DOHH2 (cell line): ENCODE data around the gene GALNT2.

Source experiments
- H3F3A ChIP-seq: fragments of 200-600 bp; sonication (generic), shearing (Covaris generic); 2 replicates; pipeline ENCODE4 v1.6.0; 2016; ENCODE audit warnings: antibody characterized with exemption, mild to moderate bottlenecking; ENCODE audit not compliant: control insufficient read depth, insufficient read depth
- H3K27ac ChIP-seq: fragments of 200-600 bp; sonication (generic); 2 replicates; pipeline ENCODE4 v1.5.1; 2014; ENCODE audit warnings: low read depth, mild to moderate bottlenecking, low read length, moderate library complexity
- H3K27me3 ChIP-seq: fragments of 200-600 bp; sonication (generic); 2 replicates; pipeline ENCODE4 v1.6.1; 2014; ENCODE audit warnings: mild to moderate bottlenecking, low read length, mixed read lengths; ENCODE audit not compliant: control insufficient read depth
- H3K36me3 ChIP-seq: fragments of 200-600 bp; sonication (generic); 2 replicates; pipeline ENCODE4 v1.6.1; 2014; ENCODE audit warnings: mild to moderate bottlenecking, low read length, moderate library complexity, mixed read lengths; ENCODE audit not compliant: control insufficient read depth
- H3K4me1 ChIP-seq: fragments of 200-600 bp; sonication (generic); 2 replicates; pipeline ENCODE4 v1.6.1; 2014; ENCODE audit warnings: mild to moderate bottlenecking, low read length, mixed read lengths; ENCODE audit not compliant: control insufficient read depth
- H3K4me2 ChIP-seq: fragments of 200-600 bp; sonication (generic); 2 replicates; pipeline ENCODE4 v1.6.0; 2014; ENCODE audit warnings: mild to moderate bottlenecking, low read length, moderate library complexity
- H3K4me3 ChIP-seq: fragments of 200-600 bp; sonication (generic); 2 replicates; pipeline ENCODE4 v1.5.1; 2014; ENCODE audit warnings: mild to moderate bottlenecking, low read length, mixed read lengths
- H3K79me2 ChIP-seq: fragments of 200-600 bp; sonication (generic); 2 replicates; pipeline ENCODE4 v1.6.1; 2014; ENCODE audit warnings: mild to moderate bottlenecking, low read length, mixed read lengths; ENCODE audit not compliant: control insufficient read depth
- H3K9me2 ChIP-seq: fragments of 200-600 bp; sonication (generic); replicated peaks from 2 replicates; pipeline ENCODE4 v1.6.1; 2014; ENCODE audit warnings: mild to moderate bottlenecking, low read length, mixed read lengths; ENCODE audit not compliant: control insufficient read depth
- H3K9me3 ChIP-seq: fragments of 200-600 bp; sonication (generic); 2 replicates; pipeline ENCODE4 v1.6.1; 2014; ENCODE audit warnings: antibody characterized with exemption, low read length, mixed read lengths; ENCODE audit not compliant: control insufficient read depth, insufficient read depth
- H4K20me1 ChIP-seq: fragments of 200-600 bp; sonication (generic); 2 replicates; pipeline ENCODE4 v1.6.0; 2014; ENCODE audit warnings: low read depth, mild to moderate bottlenecking, antibody characterized with exemption, low read length, moderate library complexity; ENCODE audit not compliant: control insufficient read depth, insufficient read depth
- CTCF ChIP-seq: fragments of 200-600 bp; sonication (generic); IDR thresholded peaks from one replicate; pipeline ENCODE4 v1.5.1; 2014; ENCODE audit warnings: antibody characterized with exemption, mild to moderate bottlenecking, low read depth, low read length; ENCODE audit not compliant: poor library complexity, severe bottlenecking
- EZH2phosphoT487 ChIP-seq: fragments of 200-600 bp; sonication (generic); IDR thresholded peaks from 2 replicates; pipeline ENCODE4 v1.6.1; 2017; ENCODE audit warnings: borderline replicate concordance, mild to moderate bottlenecking, antibody characterized with exemption, low read length, moderate library complexity, mixed read lengths

The GALNT2 gene

GRCh38 chr1:230143534-230143933, 76.5 kb downstream of the GALNT2 start:
- Histone ChIP-seq H3K9me3 (no peaks in the 10 kb centered on the region), H3K4me2 (no peak overlapping the region), H3K27ac (no peak overlapping the region), H3F3A (peaks cover 7% of the 10 kb centered on the region), H4K20me1 (no peaks in the 10 kb centered on the region), H3K9me2 (no peaks in the 10 kb centered on the region), H3K4me3 (no peak overlapping the region), H3K79me2 (peaks cover 85% of the 10 kb centered on the region), H3K27me3 (no peaks in the 10 kb centered on the region), H3K4me1 (peaks cover 61% of the 10 kb centered on the region), H3K36me3 (no peaks in the 10 kb centered on the region)
- no peak for TF ChIP-seq CTCF

GRCh38 chr1:230144010-230144614, 77.1 kb downstream of the GALNT2 start:
- Histone ChIP-seq H3K27me3 (no peaks in the 10 kb centered on the region), H3K9me2 (no peaks in the 10 kb centered on the region), H3K4me3 (no peak overlapping the region), H3K79me2 (peaks cover 91% of the 10 kb centered on the region), H3K36me3 (no peaks in the 10 kb centered on the region), H3K4me1 (peaks cover 66% of the 10 kb centered on the region), H4K20me1 (no peaks in the 10 kb centered on the region), H3K4me2 (no peak overlapping the region), H3F3A (peaks cover 7% of the 10 kb centered on the region), H3K27ac (no peak overlapping the region), H3K9me3 (no peaks in the 10 kb centered on the region)
- no peak for TF ChIP-seq CTCF

GRCh38 chr1:230144758-230145504, 77.9 kb downstream of the GALNT2 start:
- Histone ChIP-seq H3F3A (peaks cover 11% of the 10 kb centered on the region), H3K27me3 (no peaks in the 10 kb centered on the region), H3K4me1 (peaks cover 75% of the 10 kb centered on the region), H3K9me2 (no peaks in the 10 kb centered on the region), H3K4me3 (peak overlapping the region; percentile 71), H3K9me3 (no peaks in the 10 kb centered on the region), H3K79me2 (peaks cover 96% of the 10 kb centered on the region), H3K27ac (peak overlapping the region; percentile 91), H4K20me1 (no peaks in the 10 kb centered on the region), H3K4me2 (peak overlapping the region; percentile 96), H3K36me3 (no peaks in the 10 kb centered on the region)
- no peak for TF ChIP-seq EZH2phosphoT487
- no peak for TF ChIP-seq CTCF
